NT2/D1 (cell line): Measurements from ENCODE around the gene WNK4.

Source experiments
- YY1 ChIP-seq: IDR thresholded peaks from 2 replicates; pipeline ENCODE4 v1.6.1; 2011; ENCODE audit not compliant: insufficient read length, insufficient read depth
- ZNF274 ChIP-seq: IDR thresholded peaks from 2 replicates; pipeline ENCODE4 v1.6.1; 2011; ENCODE audit warnings: mild to moderate bottlenecking, low read depth, low read length

DNA sequence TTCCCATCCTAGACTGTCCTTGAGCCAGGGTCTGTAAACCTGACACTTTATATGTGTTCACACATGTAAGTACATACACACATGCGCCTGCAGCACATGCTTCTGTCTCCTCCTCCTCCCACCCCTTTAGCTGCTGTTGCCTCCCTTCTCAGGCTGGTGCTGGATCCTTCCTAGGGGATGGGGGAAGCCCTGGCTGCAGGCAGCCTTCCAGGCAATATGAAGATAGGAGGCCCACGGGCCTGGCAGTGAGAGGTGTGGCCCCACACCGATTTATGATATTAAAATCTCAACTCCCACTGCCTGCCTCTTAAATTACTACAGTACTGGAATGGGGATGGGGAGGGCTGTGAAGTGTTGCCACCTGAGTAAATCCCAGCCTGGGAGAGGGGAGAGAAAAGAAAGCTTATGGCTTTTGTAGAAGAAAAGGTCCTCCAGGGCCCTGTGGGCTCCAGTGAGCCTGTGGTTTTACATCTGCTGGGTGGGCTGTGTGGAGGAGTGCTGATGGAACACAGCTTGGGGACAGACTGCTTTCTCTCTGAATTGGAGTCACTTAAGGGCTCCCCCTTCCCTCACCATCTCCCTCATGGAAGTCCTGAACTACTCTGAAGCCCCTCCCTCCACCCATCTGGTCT is 990 bp upstream of the WNK4 start:
- TF ChIP-seq YY1 (no peak), ZNF274 (no peak)
